ENCODE results near the gene TNFRSF19.
A peak's percentile ranks its signal among the peaks of the same experiment; 100 is the strongest.

TNFRSF19 gene

DNA sequence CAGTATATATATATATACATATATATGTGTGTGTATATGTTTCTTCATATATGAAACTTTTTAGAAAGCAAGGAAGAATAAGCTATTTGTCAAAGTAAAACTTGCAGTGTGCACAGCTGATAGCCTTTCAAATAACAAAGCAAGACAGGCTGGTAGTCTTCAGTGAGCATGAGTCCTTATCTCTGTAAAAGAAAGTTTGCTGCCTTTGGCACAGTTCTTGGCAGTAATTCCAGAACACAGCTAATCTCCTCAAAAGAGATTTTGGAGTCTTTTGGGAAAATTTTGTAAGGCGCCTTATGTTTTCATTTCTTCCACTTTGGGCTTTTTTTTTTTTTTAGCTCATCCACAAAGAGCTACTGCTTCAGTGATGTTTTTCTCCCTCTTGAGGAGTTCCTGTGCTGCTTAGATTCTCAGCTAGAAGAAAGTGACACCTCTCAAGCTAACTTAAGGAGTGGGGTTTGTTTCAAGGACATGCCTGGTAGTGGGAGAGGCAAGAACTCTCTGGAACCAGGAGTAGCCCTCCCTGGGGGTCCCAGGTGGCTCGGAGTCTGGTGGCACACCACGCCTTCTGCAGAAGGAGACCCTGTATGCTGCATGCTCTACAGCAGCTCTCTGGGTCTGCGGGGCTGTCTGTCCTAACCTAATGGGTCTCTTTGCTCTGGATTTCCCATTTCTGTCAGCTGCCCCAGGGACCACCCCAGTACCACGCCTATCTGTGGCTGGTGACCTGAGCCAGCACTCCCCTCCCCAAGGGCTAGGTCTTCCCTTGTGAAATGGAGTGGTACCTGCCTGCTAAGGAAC, 58.8 kb downstream of the TNFRSF19 start:
- no peak for DNase-seq (ENCODE audit: low spot score)

DNA sequence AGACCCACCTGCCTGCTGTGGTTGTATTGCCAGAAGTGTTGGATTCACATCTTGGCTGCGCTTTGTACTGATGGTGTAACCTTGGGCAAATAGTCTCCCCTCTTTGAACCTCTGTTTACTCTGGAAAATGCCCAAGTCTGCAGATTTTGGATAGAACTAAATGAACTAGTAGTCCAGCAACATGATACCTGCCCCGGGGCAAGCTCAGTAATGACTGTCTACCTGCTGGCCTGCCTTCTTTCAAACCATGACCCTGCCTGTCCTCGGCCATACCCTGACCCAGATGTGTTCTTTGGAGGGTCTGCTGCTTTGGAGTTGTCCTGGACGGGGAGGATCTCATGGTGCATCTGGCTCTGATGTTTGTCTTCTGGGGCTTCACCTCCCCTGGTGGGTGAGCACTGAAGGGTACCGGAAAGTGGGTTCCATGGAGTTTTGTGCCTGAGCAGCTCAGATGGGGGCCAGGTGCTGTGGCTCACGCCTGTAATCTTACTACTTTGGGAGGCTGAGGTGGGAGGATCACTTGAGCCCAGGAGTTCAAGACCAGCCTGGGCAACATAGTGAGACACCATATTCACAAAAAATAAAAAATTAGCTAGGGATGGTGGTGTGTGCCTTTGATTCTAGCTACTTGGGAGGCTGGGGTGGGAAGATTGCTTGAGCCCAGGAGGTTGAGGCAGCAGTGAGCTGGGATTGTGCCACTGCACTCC, 59.5 kb downstream of the TNFRSF19 start:
- no peak for DNase-seq (ENCODE audit: low spot score)

DNA sequence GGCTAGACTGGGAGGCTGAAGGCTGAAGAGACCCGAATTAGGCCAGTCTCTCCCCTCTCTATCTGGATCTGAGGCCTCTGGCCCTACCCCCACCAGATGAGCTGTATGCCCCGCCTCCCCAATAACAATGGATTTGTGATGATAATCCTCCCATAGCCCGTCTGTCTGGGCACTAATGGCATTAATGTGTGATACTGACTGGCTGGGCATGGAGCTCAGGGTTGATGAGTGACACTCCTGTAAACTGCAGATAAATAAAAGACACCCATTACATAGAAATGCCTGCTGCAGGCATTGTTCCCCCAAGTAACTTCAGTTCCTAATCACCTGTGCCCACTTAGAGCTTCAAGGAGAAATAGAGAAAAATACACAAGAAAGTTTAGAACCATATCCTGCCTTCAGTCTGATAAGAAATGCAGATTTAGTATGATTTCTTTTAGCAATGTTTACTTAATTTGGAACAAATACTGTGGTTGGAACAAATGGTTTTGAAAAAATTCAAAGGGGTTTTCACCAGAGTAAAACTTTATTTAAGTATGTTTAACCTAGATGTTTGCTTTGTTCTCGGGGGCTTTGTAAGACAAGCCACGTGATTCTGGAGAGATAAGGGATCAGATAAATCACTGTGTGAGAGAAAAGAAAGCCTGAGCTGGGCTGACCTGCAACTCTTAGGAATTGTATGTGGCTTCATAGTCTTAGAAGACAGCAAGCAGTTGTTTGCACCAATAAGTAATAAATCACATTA, 60.3 kb downstream of the TNFRSF19 start:
- no peak for DNase-seq (ENCODE audit: low spot score)

DNA sequence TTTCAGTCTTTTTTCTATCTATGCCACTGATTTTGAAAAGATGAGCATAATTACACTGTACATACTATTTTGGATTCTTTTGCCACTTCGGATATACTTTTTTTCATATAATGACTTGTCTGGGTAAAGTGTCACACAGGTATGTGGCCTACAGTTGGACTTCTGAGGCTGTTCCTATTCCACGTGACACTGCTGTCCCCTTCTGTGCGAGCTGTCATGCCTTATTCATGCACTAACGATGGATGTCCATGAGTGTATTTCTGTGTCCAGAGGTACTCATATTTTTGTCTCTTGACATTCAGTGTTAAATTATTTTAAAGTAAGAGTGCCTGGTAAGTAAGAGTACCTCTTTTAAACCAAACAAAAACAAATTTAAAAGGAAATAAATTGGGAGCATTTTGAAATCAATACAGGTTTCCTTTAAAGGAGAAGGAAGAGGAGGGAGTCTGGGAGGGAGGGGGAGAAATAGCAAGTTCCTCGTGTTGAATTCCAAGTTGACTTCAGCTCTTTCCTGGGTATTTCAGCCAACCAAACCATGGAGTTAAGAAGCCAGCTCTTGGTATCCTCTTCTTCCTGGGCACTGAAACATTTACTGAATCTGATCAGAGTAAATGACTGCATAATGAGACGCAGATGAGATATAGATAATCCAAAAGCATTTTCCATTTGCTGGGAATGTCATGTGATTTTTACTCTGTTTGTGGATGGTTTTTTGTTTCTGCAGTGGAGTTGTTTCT, 61.3 kb downstream of the TNFRSF19 start:
- DNase-seq (ENCODE audit: low spot score) = no peak

DNA sequence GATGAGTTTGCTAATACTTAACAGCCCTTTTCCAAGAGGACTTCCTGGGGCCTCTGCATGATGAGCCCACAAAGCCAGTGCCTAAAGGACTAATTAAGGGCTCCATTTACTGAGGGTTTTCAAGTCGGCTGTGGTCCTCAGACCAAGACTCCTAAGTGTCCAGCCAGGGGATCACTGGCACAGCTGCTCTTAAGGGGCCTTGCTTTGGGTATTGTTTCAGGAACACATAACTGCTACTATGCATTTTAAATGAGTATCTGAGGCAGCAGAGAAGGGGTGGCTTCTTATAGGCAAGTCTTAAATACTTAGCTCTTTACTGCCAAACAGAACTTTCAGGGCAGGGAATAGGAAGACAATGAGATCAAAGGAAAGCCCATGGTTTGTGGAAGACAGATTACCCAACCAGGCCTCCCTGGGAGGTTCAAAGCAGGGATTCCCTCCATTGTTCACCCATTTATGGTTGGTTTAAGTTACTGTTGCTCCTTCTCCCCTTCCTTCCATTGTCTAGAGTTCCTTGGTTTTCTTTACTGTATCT, 61.9 kb downstream of the TNFRSF19 start:
- DNase-seq (ENCODE audit: low spot score) = no peak

DNA sequence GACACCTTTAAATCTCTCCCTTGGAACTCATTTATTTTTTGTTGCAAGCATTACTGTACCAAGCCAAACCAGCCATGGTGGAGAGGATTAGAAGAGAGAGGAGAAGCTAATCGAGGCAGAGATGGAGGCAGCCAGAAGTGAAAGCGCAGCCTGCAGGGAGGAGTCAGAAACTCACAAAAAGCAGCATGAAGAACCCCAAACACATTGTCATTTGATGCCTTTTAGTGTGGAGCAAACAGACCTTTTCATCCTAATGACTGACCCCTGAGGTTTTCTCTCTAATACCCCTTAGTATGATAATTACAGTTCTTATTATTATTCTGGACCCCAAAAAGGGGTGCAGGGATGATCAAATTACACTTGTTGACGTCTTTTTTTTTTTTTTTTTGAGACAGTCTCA, 62.5 kb downstream of the TNFRSF19 start:
- no peak for DNase-seq (ENCODE audit: low spot score)

DNA sequence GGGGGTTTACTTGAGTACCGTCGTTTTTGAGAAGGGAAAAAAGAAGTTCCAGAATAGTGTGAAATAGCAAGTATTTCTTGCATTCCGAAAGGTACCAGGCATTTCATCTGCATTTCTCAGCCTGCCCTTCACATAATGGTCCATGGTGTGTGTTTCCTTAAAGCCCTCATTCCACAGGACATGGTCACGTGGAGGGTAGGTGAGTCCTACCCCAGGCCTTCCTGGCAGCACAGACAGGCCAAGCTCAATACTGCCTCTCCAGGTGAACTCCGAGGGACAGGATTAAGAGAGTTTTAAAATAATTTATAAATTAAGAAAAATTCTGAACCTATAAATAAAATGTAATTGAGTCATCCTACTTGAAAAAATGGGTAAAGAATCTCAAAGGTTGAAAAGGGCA, 64.7 kb downstream of the TNFRSF19 start:
- DNase-seq (ENCODE audit: low spot score) = no peak

DNA sequence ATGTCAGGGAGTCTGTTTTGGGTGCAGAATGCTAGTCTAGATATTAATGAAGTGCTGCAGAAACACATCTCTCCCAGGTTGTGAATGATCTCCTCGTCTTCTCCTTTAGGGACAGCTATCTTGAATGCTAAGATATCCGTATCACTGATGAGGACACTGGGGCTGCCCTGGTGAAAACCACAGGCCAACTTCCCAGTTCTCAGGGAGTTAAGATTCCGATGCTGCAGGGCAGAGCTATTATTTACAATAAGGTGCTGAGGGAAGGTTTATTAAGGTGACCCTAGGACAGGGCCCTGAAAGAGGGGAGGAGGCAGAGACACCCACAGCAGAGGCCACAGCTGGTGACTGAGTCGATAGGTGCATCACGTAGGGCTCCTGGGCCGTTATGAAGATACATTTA, 66.1 kb downstream of the TNFRSF19 start:
- no peak for DNase-seq (ENCODE audit: low spot score)

DNA sequence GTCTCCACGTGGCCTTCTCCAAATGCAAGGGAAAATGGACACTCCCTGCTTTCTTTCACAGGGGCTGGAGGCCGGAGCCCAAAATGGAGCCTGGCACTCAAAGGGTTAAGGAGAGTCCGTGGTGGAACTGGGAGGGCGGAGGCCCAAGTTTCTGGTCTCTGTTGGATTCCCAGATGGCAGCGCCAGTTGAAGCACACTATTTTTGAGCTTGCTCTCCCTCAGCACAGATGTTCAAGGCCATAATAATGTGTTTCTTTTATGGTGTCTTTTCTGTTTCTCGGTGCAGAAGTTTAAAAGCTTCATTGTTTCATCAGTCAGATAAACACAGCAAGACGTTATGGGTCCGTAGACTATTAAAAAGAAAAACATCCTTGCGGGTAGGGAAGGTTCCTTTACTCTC, 67.6 kb downstream of the TNFRSF19 start:
- DNase-seq (ENCODE audit: low spot score) = no peak

DNA sequence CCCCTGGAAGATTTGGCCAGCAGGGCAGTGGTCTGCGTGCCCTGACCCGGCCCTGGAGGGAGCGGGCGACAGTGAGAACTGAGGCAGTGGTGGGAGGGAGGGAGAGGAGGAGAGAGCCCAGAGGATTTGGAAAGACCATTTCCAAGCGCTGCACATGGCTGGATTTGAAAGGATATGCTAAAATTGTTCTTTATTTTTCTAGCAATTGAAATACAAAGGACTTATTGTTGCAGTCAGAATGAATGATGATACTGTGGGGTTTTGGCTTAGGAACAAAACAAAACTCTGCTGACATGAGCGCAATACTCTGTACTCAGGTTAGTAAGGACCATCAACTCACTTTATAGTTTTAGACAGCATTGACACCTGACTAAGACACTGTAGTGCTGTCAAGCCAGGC, 69.5 kb downstream of the TNFRSF19 start:
- DNase-seq (ENCODE audit: low spot score) = peak; percentile 45

DNA sequence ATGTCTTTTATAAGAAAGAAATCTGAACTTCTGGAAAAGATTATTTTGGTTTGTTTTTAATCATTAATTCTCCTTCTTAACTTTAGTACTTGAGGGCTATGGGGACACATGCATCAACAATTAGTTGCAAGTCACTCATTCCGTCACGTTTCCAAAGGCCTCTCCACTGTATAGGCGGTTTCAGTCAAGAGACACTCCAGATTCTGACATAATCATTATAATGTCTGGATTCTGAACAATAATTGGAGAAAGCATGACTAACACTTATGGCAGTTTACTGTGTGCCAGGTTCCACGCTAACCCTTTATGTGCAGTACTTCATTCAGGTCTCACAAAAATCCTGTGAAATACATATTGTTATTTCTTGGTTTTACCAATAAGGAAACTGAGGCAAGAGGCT, 71.9 kb downstream of the TNFRSF19 start:
- DNase-seq (ENCODE audit: low spot score) = no peak

DNA sequence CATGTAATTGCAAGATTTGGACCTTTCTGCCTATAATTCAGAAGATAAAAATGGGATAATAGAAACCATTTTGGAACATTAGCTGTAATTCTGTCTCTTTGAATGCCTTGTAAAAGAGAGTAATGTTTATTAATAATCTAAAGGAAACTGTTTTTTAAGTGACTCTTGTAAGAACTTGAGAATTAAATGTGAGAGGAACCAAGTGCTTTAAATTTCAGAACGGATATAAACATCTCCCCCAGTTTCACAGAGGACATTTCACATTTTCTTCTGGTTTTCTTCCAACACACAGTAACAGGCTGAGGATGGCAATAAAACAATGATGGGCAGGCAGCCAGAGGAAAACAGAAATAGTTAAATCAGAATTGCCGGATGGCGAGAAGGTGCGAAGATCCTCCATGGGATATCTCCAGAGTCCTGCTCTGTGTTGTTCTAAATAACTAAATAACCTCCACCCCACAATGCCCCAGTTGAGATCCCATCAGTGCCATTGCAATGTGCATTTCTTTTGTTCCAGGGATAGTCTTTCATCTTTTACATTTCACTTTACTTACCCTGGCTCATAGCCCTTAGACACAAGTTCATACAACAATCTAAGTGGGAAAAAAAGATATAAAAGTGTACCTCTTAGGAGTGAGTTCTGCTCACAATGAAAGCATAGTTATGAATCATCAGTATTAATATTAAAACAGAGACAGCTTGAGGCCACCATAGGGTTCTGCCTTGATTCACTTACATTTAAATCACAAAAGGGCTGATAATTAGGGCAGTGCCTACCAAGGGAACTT, 73.3 kb downstream of the TNFRSF19 start:
- DNase-seq (ENCODE audit: low spot score) = no peak

DNA sequence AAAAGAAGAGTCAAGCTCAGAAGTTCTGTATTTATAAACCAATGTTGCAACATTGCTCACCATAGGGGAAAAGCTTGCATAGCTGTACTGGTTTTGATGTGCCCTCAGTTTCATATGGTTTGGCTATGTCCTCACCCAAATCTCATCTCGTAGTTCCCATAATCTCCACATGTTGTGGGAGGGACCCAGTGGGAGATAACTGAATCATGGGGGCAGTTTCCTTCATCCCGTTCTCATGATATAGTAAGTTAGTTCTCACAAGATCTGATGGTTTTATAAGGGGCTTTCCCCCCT, 73.9 kb downstream of the TNFRSF19 start:
- DNase-seq (ENCODE audit: low spot score) = no peak

DNA sequence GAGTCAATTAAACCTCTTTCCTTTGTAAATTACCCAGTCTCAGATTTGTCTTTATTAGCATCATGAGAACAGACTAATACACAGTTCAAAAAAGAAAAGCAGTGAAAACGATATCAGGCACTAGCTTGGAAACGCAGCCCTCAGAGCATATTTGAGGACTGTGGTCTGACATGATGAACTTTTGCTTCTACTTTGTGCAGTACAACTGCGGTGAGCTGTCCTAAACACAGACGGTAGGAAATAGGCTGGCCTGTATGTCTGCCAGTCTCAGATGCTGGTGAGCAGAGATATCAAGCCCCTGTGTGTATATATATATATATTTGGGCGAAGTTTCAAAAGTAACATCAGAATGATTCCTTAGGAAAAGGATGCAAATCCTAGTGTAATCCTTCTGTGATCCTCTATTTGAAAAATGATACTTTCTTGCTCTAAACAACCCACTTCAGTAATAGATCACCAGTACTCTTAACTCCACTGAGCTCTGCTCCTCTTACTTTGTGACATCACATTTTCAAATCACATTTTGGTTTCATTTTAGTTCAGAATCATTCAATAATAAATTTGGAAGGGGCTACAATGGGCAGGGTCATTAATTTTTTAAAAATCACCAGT, 74.4 kb downstream of the TNFRSF19 start:
- no peak for DNase-seq (ENCODE audit: low spot score)

DNA sequence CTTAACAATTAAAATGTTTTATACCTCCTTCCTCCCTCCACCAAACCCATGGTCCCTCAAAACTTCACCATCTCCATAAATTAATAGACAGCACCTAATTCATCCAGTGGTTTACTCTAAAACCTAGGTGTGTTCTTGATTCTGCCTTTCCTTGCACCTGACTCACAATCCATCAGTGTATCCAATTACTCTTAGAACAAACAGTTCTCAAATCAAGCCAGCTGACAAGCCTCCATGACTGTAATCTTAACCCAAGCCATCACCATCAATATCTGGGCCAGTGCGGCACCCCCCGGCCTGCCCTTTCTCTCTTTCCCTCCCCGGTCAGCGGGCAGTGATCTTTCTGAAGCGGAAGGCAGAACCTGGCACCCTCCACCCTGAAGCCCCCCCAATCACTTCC, 75.6 kb downstream of the TNFRSF19 start:
- DNase-seq (ENCODE audit: low spot score) = no peak

DNA sequence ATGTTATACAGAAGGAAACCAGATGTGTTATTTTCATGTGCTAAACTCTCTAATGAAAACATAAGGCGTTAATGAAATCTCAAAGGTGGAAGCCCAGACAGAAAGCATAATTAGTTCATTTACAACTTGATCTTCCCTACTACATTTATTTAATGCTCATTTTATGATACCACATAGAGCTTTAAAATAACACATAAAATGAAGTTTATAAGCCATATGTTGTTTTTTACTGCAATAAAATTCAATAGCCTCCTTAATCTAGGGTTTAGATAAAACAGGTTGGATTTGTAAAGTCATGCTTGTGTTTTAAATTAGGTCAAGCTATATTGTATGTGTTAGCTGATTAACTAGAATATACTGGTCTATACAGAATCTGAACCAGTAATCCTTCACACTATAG, 81.2 kb downstream of the TNFRSF19 start:
- no peak for DNase-seq (ENCODE audit: low spot score)

DNA sequence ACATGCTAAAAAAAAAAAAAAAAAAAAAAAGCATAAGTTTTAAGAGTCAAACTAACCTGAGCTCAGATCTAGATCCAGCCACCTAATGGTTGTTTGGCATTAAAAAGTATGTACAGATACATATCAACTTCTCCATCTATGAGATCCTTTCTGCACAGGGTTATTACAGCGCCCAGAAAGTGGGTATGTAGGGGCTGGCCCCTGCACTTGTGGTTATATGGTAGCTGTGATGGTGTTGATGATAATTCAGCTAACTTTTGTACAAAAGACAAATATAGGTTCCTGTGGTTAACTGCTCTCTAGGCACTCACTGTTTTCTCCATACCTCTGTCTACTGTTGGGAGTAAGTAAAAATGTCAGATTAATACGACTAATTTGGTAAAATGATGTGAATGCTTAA, 81.7 kb downstream of the TNFRSF19 start:
- DNase-seq (ENCODE audit: low spot score) = no peak

DNA sequence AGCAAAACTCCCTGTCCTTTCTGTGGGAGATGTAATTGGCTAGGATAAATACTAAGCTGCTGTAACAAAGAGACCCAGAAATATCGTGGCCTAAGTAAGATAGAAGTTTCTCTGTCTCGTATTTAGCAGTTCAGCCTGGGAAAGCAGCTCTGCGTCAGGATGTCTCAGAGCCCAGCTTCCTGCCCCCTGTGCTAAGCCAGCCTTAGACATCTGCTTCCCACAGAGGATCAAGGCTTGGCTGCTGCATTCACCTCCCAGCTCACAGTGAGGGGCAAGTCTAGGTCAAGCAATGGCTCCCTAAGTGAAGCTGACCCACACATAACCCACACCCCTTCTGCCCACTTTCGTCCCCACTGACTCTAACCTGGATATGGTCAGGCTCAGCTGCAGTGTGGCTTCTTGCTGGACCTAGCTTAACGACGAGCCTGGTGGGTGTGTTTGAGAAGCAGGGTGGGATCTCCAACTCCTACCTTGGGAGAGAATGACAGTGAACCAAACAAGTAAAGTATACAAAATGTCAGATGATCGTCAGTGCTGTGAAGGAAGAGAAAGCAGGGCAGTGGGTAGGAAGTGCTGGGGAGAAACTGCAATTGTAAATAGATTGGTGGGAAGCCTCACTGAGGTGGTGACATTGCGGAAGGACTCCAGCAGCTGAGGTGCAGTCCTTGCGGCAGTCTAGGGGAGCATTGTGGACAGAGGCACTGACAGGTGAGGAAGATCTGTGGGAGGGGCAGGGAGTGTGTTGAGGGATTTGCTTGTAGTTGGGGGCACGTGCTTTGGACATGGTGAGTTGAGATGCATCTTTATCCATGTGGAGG, 82.9 kb downstream of the TNFRSF19 start:
- DNase-seq (ENCODE audit: low spot score) = no peak

DNA sequence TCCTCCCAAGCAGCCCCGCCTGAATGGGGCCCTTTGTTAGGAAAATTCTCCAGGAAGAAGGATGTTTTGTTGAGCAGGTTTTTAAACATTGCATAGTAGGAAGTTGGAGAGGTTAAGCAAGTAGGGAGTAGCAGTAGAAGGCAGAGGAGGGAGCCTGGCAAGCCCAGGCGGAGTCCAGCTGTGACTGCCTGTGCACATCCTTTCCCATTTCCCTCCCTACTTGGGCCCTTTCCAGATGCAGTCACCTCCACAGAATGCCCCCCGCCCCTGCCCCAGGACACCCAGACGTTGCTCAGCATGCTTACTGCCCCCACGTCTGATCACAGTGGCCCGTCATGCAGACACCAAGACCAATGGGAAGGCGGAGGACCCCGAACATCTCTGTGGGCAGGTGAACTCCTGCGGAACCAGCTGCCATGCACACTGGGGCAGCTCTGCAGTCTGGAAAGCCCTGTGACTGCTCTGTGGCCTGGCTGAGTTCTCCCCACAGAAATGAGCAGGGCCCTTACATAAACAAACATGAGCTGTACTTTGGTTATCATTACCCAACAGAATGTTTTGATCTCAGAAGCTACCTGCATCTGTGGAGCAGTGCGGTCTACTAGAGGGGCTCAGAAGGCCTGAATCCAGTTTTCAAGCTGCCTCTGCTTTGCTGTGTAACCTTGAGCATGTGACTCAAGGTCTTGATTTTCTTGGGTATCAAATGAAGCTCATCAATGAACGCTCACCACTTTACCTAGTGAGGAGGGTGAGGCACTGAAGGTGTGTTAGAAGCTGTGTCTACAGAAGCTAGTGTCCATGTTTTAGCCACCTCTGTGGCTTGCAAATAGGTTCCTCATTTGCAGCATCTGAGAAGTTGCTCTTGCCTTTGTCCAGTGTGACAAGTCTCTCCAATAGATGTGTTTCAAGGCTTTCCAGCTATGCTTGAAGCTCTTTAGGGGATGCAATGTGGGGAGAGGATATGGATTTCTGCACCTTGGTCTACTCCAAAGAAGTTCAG, 84.2 kb downstream of the TNFRSF19 start:
- no peak for DNase-seq (ENCODE audit: low spot score)
